ENCODE results near the gene BOC. TPM values are rescaled to one million over a fixed set of nuclear protein-coding genes. Genes with fewer than 3 reads are reported as not detected.

Gene BOC
- total and polyA plus RNA-seq, 2 of the 4 experiments (the other 2 are of a cell fraction) = 6.8 to 15.2 TPM

GRCh38 chr3:113314923-113315322 is 103.6 kb downstream of the BOC start:
- Histone ChIP-seq H3K79me1 (ENCODE audit: low read depth in 1 of 2, low read length in 2 of 2) (no peaks in the 10 kb centered on the region), H2AK9ac (replicated peaks; ENCODE audit: low read depth, low read length, poor library complexity) (no peak overlapping the region), H2BK5ac (ENCODE audit: low read depth, low read length, poor library complexity, severe bottlenecking) (no peak overlapping the region), H2BK120ac (ENCODE audit: low read depth, low read length) (no peak overlapping the region), H3K4ac (ENCODE audit: low read depth, low read length) (no peak overlapping the region), H4K91ac (ENCODE audit: insufficient read depth, low read depth, low read length) (no peak overlapping the region), H3K56ac (ENCODE audit: extremely low read depth, insufficient read depth, low read length) (no peak overlapping the region), H4K20me1 (ENCODE audit: insufficient read depth, low read length) (no peaks in the 10 kb centered on the region), H4K5ac (ENCODE audit: low read depth, low read length) (no peak overlapping the region), H3K4me2 (ENCODE audit: low read depth, low read length) (no peak overlapping the region), H3K9me3 (ENCODE audit: control insufficient read depth, insufficient read depth, low read length) (no peaks in the 10 kb centered on the region), H2BK15ac (ENCODE audit: low read depth, low read length) (no peak overlapping the region), H3K9ac (ENCODE audit: low read depth, low read length) (no peak overlapping the region), H3K36me3 (ENCODE audit: control insufficient read depth, insufficient read depth, low read length) (no peaks in the 10 kb centered on the region), H3K9me1 (ENCODE audit: insufficient read depth, low read length) (no peaks in the 10 kb centered on the region), H2AFZ (replicated peaks; ENCODE audit: low read length, poor library complexity) (no peak overlapping the region), H2AK5ac (ENCODE audit: low read depth, low read length) (no peak overlapping the region), H3K14ac (replicated peaks; ENCODE audit: low read depth, low read length) (no peak overlapping the region), H3K4me3 (ENCODE audit: insufficient read depth, low read depth, low read length) (no peak overlapping the region), H3K27me3 (ENCODE audit: control insufficient read depth, insufficient read depth, low read length) (no peaks in the 10 kb centered on the region), H4K8ac (ENCODE audit: low read depth in 2 of 2, low read length in 2 of 2) (no peak overlapping the region), H2BK20ac (ENCODE audit: low read depth, low read length) (no peak overlapping the region), H3K4me1 (ENCODE audit: control insufficient read depth, insufficient read depth, low read length) (no peaks in the 10 kb centered on the region), H3K23ac (ENCODE audit: low read depth, low read length) (no peak overlapping the region), H3K27ac (ENCODE audit: insufficient read depth, low read length) (no peak overlapping the region), H3K18ac (ENCODE audit: low read depth, low read length) (no peak overlapping the region)
- in situ Hi-C loops (cut with MboI; ENCODE audit: low sequenced_read_pairs) (no loop called here), dilution Hi-C loops (cut with HindIII; ENCODE audit: low sequenced_read_pairs, unreplicated experiment) (no loop called here), intact Hi-C loops (cut with micrococcal nuclease) (no loop called here)
- no peak for DNase-seq
- no peak for ATAC-seq (ENCODE audit: low read depth)
- BruUV-seq (replicated peaks) = no TSS peak
- ChIA-PET POLR2A (ENCODE audit: unreplicated experiment) (no interaction called here), CTCF (no interaction called here)
- TF ChIP-seq MAZ (IDR thresholded peaks at IDR 0.05; ENCODE audit: borderline replicate concordance, low read depth, low read length) (no peak), MXI1 (IDR thresholded peaks at IDR 0.05; ENCODE audit: borderline replicate concordance, low read depth, low read length) (no peak), NFE2L2 (IDR thresholded peaks at IDR 0.05; ENCODE audit: low read depth, low read length) (no peak), SMC3 (IDR thresholded peaks at IDR 0.05; ENCODE audit: low read depth, low read length) (no peak), POLR2A (IDR thresholded peaks at IDR 0.05; ENCODE audit: low read depth, low read length) (no peak), RAD21 (IDR thresholded peaks at IDR 0.05; ENCODE audit: low read length) (no peak), RCOR1 (IDR thresholded peaks at IDR 0.05; ENCODE audit: insufficient replicate concordance, low read length) (no peak), ELK1 (IDR thresholded peaks at IDR 0.05; ENCODE audit: borderline replicate concordance, low read depth, low read length) (no peak), MAFK (IDR thresholded peaks at IDR 0.05; ENCODE audit: low read depth, low read length) (no peak), BHLHE40 (IDR thresholded peaks at IDR 0.05; ENCODE audit: low read depth, low read length) (no peak), CEBPB (IDR thresholded peaks at IDR 0.05; ENCODE audit: low read depth, low read length) (no peak), RFX5 (IDR thresholded peaks at IDR 0.05; ENCODE audit: low read depth, low read length) (no peak)
- TF ChIP-seq, protein P1, sequence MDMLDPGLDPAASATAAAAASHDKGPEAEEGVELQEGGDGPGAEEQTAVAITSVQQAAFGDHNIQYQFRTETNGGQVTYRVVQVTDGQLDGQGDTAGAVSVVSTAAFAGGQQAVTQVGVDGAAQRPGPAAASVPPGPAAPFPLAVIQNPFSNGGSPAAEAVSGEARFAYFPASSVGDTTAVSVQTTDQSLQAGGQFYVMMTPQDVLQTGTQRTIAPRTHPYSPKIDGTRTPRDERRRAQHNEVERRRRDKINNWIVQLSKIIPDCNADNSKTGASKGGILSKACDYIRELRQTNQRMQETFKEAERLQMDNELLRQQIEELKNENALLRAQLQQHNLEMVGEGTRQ (IDR thresholded peaks at IDR 0.05; ENCODE audit: low read depth, low read length) = no peak
- TF ChIP-seq, protein P2, sequence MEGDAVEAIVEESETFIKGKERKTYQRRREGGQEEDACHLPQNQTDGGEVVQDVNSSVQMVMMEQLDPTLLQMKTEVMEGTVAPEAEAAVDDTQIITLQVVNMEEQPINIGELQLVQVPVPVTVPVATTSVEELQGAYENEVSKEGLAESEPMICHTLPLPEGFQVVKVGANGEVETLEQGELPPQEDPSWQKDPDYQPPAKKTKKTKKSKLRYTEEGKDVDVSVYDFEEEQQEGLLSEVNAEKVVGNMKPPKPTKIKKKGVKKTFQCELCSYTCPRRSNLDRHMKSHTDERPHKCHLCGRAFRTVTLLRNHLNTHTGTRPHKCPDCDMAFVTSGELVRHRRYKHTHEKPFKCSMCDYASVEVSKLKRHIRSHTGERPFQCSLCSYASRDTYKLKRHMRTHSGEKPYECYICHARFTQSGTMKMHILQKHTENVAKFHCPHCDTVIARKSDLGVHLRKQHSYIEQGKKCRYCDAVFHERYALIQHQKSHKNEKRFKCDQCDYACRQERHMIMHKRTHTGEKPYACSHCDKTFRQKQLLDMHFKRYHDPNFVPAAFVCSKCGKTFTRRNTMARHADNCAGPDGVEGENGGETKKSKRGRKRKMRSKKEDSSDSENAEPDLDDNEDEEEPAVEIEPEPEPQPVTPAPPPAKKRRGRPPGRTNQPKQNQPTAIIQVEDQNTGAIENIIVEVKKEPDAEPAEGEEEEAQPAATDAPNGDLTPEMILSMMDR (conservative IDR thresholded peaks at IDR 0.05; ENCODE audit: low read depth, low read length) = no peak
- WGBS, 2 experiments (ENCODE audit: extremely low coverage in 2 of 2, insufficient read length in 1 of 2) = no CpG with 5 or more reads among the region's 2 CpGs
